ENCODE measurements around the gene CRACR2B.

- TF ChIP-seq CTCF (IDR thresholded peaks at IDR 0.05) (no peak), POLR2AphosphoS5 (IDR thresholded peaks at IDR 0.05) (no peak), POLR2A (IDR thresholded peaks at IDR 0.05) (no peak)
Measured at GRCh38 chr11:872799-873198, 45.1 kb downstream of the CRACR2B start.

All from transverse colon (tissue), 4 donors.